ENCODE results near the gene FUS. TPM values are rescaled to one million over a fixed set of nuclear protein-coding genes. Genes with fewer than 3 reads are reported as not detected.

FUS gene
- total RNA-seq, 2 donors from 2014 or later, result 168 to 208 TPM

DNA sequence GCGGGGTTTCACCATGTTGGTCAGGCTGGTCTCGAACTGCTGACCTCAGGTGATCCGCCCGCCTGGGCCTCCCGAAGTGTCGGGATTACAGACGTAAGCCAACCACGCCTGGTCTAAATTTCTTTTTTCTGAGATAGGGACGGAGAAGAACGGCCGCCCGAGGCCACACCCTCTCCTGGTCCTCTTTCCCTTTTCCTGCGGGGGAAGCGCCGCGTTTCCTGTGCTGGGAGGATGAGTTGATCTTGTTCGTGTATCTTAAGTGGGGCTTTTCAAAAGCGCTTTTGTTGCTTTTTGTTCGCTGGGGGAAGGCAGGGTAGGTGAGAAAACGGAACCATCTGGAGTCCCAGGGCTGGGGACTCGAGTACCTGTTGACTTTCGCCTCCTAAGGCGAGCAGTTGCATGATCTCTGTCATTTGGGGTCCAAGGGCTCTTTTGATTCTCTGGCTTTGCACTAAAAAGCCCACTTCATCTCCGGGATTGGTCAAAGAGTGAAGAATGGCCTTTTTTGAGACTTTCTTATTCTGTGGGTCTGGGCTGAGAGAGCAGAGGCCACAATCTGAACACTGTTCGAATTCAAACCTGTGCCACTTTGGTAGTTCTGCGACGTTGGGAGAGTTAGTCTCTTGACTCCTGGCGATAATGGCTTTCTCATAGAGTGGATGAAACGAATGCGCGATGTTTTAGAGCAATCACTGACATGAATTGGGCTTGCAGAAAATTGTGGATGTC lies 1.3 kb downstream of the FUS start:
- intact Hi-C loops (cut with DNase I), result loop anchor here in 1 of 2 donors (10.0 kb wide), 1 partner anchor 264 kb away; the partner anchor contains the start of gene ZNF843

DNA sequence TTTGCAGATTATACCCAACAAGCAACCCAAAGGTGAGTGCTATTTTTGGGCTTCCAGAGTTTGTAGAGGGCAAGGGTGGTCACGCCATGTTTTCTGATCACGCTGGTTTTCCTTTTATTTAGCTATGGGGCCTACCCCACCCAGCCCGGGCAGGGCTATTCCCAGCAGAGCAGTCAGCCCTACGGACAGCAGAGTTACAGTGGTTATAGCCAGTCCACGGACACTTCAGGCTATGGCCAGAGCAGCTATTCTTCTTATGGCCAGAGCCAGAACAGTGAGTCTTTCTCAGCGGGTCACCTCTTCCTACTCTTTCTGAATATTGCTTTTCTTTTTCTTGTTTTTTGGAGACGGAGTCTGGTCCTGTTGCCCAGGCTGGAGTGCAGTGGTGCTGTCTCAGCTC lies 2.5 kb downstream of the FUS start:
- intact Hi-C loops (cut with DNase I), result loop anchor here in 1 of 2 donors (10.0 kb wide), 1 partner anchor 262 kb away; the partner anchor contains the start of gene ZNF843
- peak; percentile 10 for DNase-seq (ENCODE audit: low spot score)

More for the DNA sequence above, 1.3 kb downstream of the FUS start:
- peak; percentile 85 for DNase-seq (ENCODE audit: low spot score)

GRCh38 chr16:31183432-31184428 lies 3.8 kb downstream of the FUS start:
- intact Hi-C loops (cut with DNase I), result loop anchor here in 1 of 2 donors (10.0 kb wide), 1 partner anchor 261 kb away; the partner anchor contains the start of gene ZNF843

DNA sequence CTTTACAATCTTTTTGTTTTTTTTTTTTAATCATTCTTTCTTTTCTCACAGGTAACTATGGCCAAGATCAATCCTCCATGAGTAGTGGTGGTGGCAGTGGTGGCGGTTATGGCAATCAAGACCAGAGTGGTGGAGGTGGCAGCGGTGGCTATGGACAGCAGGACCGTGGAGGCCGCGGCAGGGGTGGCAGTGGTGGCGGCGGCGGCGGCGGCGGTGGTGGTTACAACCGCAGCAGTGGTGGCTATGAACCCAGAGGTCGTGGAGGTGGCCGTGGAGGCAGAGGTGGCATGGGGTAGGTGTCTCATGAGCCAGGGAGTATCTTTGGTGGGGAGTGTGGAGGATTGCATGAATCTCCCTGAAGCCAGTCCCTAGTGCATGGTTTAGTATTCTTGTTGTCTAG lies 4.9 kb downstream of the FUS start:
- peak; percentile 59 for DNase-seq (ENCODE audit: low spot score)
- intact Hi-C loops (cut with DNase I), result loop anchor here in 1 of 2 donors (10.0 kb wide), 1 partner anchor 260 kb away; the partner anchor contains the start of gene ZNF843

More at GRCh38 chr16:31183432-31184428, 3.8 kb downstream of the FUS start:
- peak; percentile 22 for DNase-seq (ENCODE audit: low spot score)

DNA sequence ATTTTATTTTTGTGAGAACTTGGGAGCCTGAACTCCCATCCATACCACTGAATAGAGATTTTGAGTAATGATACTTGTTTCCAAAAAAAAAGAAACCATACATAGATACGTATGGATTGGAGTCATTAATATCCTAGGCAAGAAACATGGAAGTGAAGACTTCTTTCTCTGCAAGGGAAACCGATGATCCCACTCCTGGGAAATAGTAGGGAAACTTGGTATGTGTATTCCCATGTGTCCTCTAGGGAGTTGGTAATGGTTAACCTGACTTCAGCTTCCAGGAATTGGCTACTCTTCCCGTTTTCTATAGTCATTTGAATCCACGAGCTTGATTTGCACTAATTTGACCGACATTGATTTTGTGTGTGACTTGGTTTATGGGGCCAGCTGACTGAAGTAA lies 5.4 kb downstream of the FUS start:
- intact Hi-C loops (cut with DNase I), result loop anchor here in 1 of 2 donors (10.0 kb wide), 1 partner anchor 259 kb away; the partner anchor contains the start of gene ZNF843
- DNase-seq (ENCODE audit: low spot score), result no peak

DNA sequence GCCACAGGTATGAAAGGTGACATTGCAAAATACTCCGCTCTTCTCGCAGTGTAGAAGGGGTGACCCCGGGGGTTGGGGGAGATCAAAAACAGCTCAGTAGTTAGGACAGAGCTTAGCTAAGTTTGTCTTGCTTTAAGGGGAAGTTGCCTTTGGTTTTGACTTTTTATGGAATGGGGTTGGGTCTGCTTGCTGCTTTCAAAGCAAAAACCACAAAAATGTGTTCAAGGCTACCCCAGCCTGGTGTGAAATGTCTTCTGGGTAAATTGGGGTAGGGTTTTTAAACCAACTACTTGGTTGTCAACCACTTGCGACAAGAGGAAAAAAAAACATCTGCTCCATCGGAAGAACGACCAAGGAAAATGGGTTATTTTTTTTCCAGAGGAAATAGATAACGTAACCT lies 6.2 kb downstream of the FUS start:
- no peak for DNase-seq (ENCODE audit: low spot score)
- intact Hi-C loops (cut with DNase I), result loop anchor here in 1 of 2 donors (1.0 to 10.0 kb wide), 2 partner anchors 15 to 259 kb away; partner anchors contain the start of gene ZNF843

DNA sequence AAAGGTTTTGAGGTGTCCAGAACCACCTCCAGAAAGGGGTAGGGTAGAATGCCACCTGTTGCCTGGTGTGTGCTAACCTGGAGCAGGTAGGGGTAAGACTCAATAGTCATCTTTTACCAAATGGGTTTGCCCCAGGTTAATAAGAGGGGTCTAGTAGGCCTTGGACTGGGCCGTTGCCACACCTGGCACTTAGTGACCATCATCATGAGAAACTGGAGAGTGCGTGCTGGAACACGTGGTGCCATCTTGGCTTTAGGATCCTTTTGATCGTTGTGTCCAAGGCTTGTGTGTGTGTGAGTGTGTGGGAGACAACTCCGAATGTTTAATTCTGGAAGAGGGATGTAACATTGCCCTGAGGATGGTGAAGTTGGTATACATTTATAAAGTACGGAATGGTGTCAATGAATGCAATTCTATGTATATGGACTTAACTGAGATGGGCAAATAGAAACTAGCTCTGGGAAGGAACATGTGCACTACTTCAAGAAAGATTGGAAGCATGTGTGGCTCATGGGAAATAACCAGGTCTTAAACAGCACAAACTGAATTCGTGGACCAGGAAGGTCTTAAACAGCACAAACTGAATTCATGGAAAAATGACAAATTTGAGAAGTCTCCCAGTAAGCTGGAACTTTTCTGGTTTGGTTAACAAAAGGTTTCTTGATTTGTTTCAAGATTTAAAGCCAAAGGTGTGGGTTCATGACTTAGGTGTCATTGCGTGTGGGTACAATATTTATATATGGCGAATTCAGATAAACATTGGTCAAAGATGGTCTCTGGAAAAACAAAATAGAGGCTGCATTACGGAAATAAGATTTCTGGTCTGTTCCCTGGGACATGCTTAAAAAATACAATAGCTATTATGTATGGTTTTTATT lies 7.2 kb downstream of the FUS start:
- intact Hi-C loops (cut with DNase I), result loop anchor here in 1 of 2 donors (1.0 to 10.0 kb wide), 2 partner anchors 14 to 258 kb away; partner anchors contain the start of gene ZNF843
- DNase-seq (ENCODE audit: low spot score), result peak; percentile 61

DNA sequence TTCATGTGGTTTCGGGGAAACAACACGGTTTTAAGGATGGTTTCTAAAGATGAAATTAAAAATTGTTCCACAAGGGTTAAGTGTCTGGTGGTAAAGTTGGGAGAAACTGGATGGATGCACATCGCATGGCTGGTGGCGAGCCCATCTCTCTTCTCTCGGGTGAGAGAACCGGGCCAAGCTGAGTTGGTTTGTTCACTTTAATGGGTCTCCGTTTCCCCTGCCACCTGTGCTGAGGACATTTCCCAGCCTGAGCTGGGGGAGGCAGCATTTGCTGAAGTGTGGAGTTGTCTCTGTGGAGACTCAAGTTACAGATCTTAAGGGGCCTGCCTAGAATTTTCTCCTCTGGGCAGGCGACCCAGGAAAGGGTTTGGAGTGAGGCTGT lies 7.9 kb downstream of the FUS start:
- intact Hi-C loops (cut with DNase I), result loop anchor here in 1 of 2 donors (10.0 kb wide), 1 partner anchor 257 kb away; the partner anchor contains the start of gene ZNF843
- DNase-seq (ENCODE audit: low spot score), result peak; percentile 47

DNA sequence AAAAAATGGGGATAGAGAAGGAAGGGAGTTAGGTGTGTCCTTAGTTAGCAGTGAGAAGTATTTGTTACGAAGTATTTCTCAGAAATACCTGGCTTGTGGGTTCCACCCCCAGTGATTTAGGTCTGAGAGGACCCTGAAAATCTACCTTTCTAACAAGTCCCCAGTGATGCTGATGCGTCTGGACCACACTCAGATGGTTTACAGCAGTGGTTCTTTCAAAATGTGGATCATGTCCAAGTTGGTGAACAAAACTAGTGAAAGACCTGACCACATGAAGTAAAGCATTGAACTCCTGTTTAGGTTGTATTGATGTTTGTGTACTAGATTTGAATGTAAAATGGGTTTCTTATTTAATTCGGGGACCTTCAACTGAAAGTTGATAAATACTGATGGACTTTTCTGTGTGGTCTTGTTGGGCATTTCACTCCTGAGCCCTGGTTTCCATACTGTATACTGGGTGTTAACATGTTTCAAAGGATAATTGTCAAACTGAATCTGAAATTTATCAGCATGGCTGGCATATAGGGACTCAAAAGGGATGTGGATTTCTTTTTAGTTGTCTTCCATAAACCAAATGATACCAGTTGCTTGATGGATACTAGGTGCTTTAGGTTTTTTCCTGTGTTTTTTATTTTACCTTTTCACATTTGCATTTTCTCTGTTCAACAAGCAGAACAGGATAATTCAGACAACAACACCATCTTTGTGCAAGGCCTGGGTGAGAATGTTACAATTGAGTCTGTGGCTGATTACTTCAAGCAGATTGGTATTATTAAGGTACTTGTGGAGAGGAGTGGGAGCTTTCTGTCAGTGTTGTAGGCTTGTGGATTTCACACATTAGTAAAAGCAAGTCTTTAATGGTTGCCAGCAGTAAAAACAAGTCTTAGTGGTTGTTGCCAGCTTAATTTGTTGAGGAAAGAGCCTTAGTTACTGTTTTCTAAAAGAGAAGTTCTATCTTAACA lies 8.8 kb downstream of the FUS start:
- intact Hi-C loops (cut with DNase I), result loop anchor here in 1 of 2 donors (10.0 kb wide), 1 partner anchor 256 kb away; the partner anchor contains the start of gene ZNF843
- peak; percentile 3 for DNase-seq (ENCODE audit: low spot score)

GRCh38 chr16:31189412-31189778 lies 9.5 kb downstream of the FUS start:
- DNase-seq (ENCODE audit: low spot score), result no peak
- intact Hi-C loops (cut with DNase I), result loop anchor here in 1 of 2 donors (10.0 kb wide), 1 partner anchor 255 kb away; the partner anchor contains the start of gene ZNF843

DNA sequence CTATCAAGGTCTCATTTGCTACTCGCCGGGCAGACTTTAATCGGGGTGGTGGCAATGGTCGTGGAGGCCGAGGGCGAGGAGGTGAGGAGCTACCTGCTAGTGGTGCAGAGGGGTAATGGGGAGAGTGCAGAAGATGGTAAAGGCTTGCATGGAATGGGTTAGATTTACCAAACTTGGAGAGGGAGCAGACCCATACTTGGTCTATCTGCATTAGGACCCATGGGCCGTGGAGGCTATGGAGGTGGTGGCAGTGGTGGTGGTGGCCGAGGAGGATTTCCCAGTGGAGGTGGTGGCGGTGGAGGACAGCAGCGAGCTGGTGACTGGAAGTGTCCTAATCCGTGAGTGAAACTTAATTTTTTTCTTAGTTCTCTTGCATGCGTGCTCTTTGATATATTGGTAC lies 10.1 kb downstream of the FUS start:
- peak; percentile 51 for DNase-seq (ENCODE audit: low spot score)
- intact Hi-C loops (cut with DNase I), result no loop called here

DNA sequence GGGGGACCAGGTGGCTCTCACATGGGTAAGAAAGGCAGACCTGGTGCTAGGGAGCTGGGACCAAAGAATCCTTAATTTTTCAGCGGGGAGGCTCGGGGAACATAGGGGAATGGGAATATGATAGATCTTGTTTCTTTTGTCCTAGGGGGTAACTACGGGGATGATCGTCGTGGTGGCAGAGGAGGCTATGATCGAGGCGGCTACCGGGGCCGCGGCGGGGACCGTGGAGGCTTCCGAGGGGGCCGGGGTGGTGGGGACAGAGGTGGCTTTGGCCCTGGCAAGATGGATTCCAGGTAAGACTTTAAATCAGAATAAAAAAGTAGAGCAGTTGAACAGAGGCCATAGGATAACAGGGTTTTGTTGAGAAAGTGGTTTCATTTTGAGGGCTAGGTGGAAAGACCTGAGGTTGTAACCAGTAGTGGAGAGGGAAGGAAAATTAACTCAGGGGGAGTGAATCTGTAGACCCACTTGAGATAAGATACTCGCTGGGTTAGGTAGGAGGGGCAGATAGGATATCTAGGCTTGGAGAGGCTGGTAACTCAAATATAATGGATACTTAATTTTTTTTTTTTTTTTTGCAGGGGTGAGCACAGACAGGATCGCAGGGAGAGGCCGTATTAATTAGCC lies 11.0 kb downstream of the FUS start:
- peak; percentile 64 for DNase-seq (ENCODE audit: low spot score)
- intact Hi-C loops (cut with DNase I), result no loop called here

DNA sequence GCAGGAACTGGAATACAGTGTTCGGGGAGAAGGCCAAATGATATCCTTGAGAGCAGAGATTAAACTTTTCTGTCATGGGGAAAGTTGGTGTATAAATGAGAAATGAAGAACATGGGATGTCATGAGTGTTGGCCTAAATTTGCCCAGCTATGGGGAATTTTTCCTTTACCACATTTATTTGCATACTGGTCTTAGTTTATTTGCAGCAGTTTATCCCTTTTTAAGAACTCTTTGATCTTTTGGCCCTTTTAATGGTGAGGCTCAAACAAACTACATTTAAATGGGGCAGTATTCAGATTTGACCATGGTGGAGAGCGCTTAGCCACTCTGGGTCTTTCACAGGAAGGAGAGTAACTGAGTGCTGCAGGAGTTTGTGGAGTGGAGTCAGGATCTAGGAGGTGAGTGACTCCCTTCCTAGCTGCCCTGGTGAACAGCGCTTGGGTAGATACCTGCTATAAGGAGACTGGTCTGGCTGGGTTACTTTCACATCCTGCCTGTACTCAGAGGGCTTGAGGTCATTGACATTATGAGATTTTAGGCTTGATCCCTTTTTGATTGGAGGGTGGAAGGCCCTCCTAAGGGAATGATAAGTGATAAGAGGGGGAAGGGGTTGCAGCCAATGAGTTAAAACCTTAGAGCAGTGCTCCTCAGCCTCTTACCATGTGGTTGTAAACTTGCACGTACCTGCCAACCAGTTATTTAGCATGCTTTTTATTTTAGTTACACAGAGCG lies 11.9 kb downstream of the FUS start:
- intact Hi-C loops (cut with DNase I), result no loop called here
- peak; percentile 8 for DNase-seq (ENCODE audit: low spot score)

DNA sequence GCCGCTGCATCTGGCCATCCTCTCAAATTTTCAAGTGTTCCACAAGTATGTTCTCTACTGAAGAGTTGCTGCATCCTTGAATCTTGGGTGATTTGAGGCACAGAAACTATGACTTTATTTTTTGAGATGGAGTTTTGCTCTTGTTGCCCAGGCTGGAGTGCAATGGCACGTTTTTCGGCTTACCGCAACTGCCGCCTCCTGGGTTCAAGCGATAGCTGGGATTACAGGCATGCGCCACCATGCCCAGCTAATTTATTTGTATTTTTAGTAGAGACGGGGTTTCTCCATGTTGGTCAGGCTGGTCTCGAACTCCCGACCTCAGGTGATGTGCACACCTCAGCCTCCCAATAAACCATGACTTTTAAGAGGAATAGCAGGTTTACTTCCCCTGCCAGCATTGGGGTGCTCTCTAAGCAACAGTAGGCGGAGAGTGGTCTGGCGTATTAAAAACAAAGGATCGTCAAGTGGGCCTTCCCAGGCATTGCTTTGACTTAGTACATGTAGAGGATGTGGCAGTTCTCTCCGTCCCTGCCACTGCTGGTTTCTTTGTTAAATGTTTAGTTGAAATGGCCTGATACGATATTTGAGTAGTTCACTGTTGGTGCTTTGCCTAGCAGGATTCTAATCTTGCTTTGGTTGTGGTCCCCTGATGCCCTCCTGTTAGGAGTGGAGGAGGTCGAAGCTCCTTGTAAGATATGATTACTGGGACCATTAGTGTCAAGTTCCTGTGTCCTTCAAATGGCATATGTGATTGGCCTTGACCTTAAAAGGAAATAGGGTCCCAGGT lies 13.1 kb downstream of the FUS start:
- intact Hi-C loops (cut with DNase I), result no loop called here
- peak; percentile 24 for DNase-seq (ENCODE audit: low spot score)

DNA sequence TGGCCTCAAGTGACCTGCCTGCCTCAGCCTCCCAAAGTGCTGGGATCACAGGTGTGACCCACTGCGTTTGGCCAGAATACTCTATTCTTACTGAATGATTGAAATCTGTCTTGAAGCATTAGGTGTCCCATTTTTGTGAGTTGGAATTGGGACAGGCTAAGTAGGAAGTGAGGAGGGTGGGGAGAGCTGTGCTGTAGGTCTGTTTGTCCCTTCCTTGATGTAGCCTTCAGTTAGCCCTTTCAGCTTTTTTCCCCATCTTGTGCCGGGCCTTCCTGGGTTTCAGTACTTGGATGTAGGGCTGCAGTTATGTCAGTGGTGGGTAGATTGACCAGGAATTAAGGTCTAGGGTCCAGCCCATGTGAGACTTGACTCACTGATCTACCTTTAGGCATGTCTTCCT lies 13.9 kb downstream of the FUS start:
- peak; percentile 8 for DNase-seq (ENCODE audit: low spot score)
- intact Hi-C loops (cut with DNase I), result no loop called here

All from posterior vena cava (tissue), 2 donors.